ENCODE data around the gene TOMM5.

DNA sequence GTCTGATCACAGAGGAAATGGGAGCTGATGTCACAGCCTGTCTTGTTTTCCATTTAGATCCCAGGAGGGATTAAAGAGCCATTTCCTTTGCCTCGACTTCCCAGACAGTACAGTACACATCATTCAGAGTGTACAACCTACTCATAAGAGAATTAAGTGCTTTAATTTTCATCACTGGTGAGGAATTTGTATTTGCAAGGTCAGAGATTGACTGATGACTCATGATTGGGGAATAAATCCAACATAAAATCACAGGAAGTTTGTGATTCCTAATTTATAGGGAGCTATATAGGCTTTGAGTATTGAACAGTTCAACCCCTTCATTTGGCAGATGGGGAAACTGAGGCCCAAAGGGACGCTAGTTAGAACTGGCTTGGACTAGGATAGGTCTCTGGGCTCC, 4.1 kb upstream of the TOMM5 start:
- TF ChIP-seq POLR2A (IDR thresholded peaks at IDR 0.05) = no peak
- TF ChIP-seq, protein P1, sequence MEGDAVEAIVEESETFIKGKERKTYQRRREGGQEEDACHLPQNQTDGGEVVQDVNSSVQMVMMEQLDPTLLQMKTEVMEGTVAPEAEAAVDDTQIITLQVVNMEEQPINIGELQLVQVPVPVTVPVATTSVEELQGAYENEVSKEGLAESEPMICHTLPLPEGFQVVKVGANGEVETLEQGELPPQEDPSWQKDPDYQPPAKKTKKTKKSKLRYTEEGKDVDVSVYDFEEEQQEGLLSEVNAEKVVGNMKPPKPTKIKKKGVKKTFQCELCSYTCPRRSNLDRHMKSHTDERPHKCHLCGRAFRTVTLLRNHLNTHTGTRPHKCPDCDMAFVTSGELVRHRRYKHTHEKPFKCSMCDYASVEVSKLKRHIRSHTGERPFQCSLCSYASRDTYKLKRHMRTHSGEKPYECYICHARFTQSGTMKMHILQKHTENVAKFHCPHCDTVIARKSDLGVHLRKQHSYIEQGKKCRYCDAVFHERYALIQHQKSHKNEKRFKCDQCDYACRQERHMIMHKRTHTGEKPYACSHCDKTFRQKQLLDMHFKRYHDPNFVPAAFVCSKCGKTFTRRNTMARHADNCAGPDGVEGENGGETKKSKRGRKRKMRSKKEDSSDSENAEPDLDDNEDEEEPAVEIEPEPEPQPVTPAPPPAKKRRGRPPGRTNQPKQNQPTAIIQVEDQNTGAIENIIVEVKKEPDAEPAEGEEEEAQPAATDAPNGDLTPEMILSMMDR (IDR thresholded peaks at IDR 0.05) = no peak
